Measurements from ENCODE around the gene LEMD2. TPM values are rescaled to one million over a fixed set of nuclear protein-coding genes. Genes with fewer than 3 reads are reported as not detected.

The LEMD2 gene
- polyA plus RNA-seq, 1 of the 3 experiments (the other 2 are of a cell fraction): 56.5 TPM

DNA sequence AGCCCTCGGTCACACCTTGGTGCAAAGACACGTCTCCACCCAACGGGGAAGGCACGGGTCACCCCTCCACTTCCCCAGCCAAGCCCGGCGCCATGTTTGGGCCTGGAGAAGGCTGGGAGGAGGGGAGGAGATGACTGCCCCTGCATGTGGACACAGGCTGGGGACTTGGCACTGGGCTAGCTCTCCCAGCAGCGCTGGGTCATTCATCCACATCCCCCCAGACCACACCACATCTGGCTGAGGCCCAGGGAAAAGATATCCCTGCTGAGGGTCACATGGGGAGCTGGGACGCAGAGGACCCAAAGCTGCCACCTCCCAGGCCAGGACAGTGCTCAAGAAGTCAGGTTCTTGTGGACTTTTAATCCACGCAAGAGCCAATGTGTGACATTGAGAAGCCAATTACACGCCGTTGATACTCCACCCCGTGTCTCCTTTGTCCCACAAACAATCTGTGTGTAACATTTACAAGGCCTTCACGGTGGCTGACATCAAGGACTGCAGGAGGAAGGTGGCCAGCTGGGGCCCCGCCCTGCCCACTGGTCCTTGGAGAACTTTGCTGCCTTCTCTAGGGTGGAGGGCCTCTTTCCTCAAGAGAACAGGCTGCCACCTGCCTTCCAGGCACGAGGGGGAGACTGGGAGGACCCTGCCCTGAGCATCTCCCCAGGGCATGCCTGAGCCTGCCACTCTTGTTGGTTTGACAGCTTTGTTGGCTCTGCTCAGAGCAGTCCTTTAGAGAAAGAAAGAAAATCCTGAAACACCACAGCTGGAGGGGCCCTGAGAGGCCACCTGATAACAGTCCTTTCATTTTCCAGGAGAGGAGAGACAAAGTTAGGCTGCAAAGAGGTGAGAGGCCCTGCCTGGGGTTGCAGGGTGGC, 36.9 kb downstream of the LEMD2 start:
- DNase-seq: no peak
- Histone ChIP-seq H3K4me3 (ENCODE audit: low read depth in 2 of 2, low read length in 1 of 2) (no peak overlapping the region), H3F3A (replicated peaks; ENCODE audit: insufficient read depth) (no peaks in the 10 kb centered on the region), H3K4me2 (no peak overlapping the region), H3K4me1 (ENCODE audit: control insufficient read depth in 1 of 2, insufficient read depth in 2 of 2, low read depth in 1 of 2, low read length in 1 of 2) (peaks cover 0 to 21% of the 10 kb centered on the region in 2 experiments; a peak in 1 of 4 replicates), H3K36me3 (replicated peaks in 1 of 2; ENCODE audit: control insufficient read depth in 1 of 2, insufficient read depth in 2 of 2, low read length in 1 of 2) (no peaks in the 10 kb centered on the region), H3K79me2 (ENCODE audit: insufficient read depth) (no peaks in the 10 kb centered on the region), H3K9me3 (no peaks in the 10 kb centered on the region), H2AFZ (ENCODE audit: low read depth) (no peak overlapping the region), H4K20me1 (ENCODE audit: insufficient read depth) (no peaks in the 10 kb centered on the region), H3K9me2 (no peaks in the 10 kb centered on the region), H3K27me3 (ENCODE audit: insufficient read depth) (no peaks in the 10 kb centered on the region), H3K9ac (no peak overlapping the region), H3K27ac (ENCODE audit: low read depth in 2 of 2, low read length in 1 of 2) (no peak overlapping the region)
- ChIA-PET CTCF (interaction anchor here (0.6 to 9.2 kb wide), 9 partner anchors 8 to 1839 kb away, joined by 3 to 116 read pairs (median 4); no protein-coding TSS in a partner anchor), POLR2A (no interaction called here)
- 89% methylated on average over 11 of the region's 15 CpGs for WGBS (ENCODE audit: low lambda C conversion rate)
- TF ChIP-seq FOXJ3 (CRISPR knock-in tag; IDR thresholded peaks at IDR 0.05) (no peak), GATA2 (CRISPR knock-in tag; IDR thresholded peaks at IDR 0.05) (no peak), RXRA (IDR thresholded peaks at IDR 0.05; ENCODE audit: borderline replicate concordance, low read depth) (no peak), JUND (IDR thresholded peaks at IDR 0.05) (no peak), MAX (IDR thresholded peaks at IDR 0.05; ENCODE audit: low read depth) (no peak), TAF1 (IDR thresholded peaks at IDR 0.05; ENCODE audit: borderline replicate concordance, low read depth, low read length) (no peak), REST (IDR thresholded peaks at IDR 0.05; ENCODE audit: low read depth, low read length) (no peak), YY1 (IDR thresholded peaks at IDR 0.05; ENCODE audit: low read depth) (no peak), EP300 (IDR thresholded peaks at IDR 0.05; ENCODE audit: borderline replicate concordance in 1 of 2, low read depth in 1 of 2, low read length in 1 of 2) (no peak), CHD2 (IDR thresholded peaks at IDR 0.05; ENCODE audit: low read length, partially characterized antibody) (no peak), NFIC (IDR thresholded peaks at IDR 0.05; ENCODE audit: borderline replicate concordance) (no peak), TEAD4 (IDR thresholded peaks at IDR 0.05; ENCODE audit: borderline replicate concordance, insufficient read depth) (no peak), TCF12 (IDR thresholded peaks at IDR 0.05) (no peak), MXI1 (IDR thresholded peaks at IDR 0.05; ENCODE audit: low read depth, low read length) (no peak), RAD21 (IDR thresholded peaks at IDR 0.05; ENCODE audit: low read length) (no peak), RCOR1 (IDR thresholded peaks at IDR 0.05; ENCODE audit: low read length) (no peak)
